ENCODE data around the gene CDK19. TPM values are rescaled to one million over a fixed set of nuclear protein-coding genes. Genes with fewer than 3 reads are reported as not detected.

The CDK19 gene
- total RNA-seq, 1 experiment from 2014 or later, result 7.0 TPM

GRCh38 chr6:110625883-110626282, 189.4 kb downstream of the CDK19 start:
- Histone ChIP-seq H2BK15ac (ENCODE audit: low read depth, low read length) (no peak overlapping the region), H3K27me3 (ENCODE audit: insufficient read depth, low read length) (no peaks in the 10 kb centered on the region), H3K27ac (ENCODE audit: insufficient read length, low read depth, low read length) (no peak overlapping the region), H3K4me1 (ENCODE audit: insufficient read depth, low read length) (no peaks in the 10 kb centered on the region), H2BK12ac (ENCODE audit: insufficient read length, low read depth, low read length) (no peak overlapping the region), H4K8ac (replicated peaks; ENCODE audit: insufficient read length, low read depth, low read length) (no peak overlapping the region), H4K20me1 (ENCODE audit: control insufficient read depth, insufficient read depth, insufficient read length) (no peaks in the 10 kb centered on the region), H3K4ac (ENCODE audit: low read depth, low read length) (no peak overlapping the region), H3K9ac (ENCODE audit: extremely low read depth, insufficient read length, low read length) (no peak overlapping the region), H2AFZ (ENCODE audit: low read length) (no peak overlapping the region), H4K5ac (ENCODE audit: insufficient read length, low read depth, low read length) (no peak overlapping the region), H2BK20ac (ENCODE audit: low read depth, low read length, poor library complexity, severe bottlenecking) (no peak overlapping the region), H2AK5ac (ENCODE audit: insufficient read length, low read length) (no peak overlapping the region), H3K23me2 (ENCODE audit: insufficient read length, low read depth, low read length, poor library complexity, severe bottlenecking) (no peaks in the 10 kb centered on the region), H4K91ac (ENCODE audit: insufficient read length, low read depth, low read length) (no peak overlapping the region), H3K79me1 (ENCODE audit: insufficient read depth, low read depth, low read length, poor library complexity, severe bottlenecking) (no peaks in the 10 kb centered on the region), H2BK5ac (ENCODE audit: insufficient read length, low read length) (no peak overlapping the region), H3K14ac (ENCODE audit: insufficient read depth, low read length) (no peak overlapping the region), H3K23ac (ENCODE audit: insufficient read length, low read depth, low read length) (no peak overlapping the region), H3K4me2 (ENCODE audit: insufficient read depth, insufficient read length, low read length) (no peak overlapping the region), H3K79me2 (ENCODE audit: insufficient read depth, low read length) (no peaks in the 10 kb centered on the region), H2BK120ac (ENCODE audit: low read depth, low read length, poor library complexity, severe bottlenecking) (no peak overlapping the region), H3K9me3 (ENCODE audit: control insufficient read depth, low read depth, low read length) (no peaks in the 10 kb centered on the region), H3K56ac (ENCODE audit: insufficient read length, low read depth, low read length) (no peak overlapping the region), H3K18ac (ENCODE audit: insufficient read length, low read depth, low read length) (no peak overlapping the region), H3T11ph (ENCODE audit: low read length) (no peak overlapping the region)
- H3K27ac Mint-ChIP-seq, result no peak overlapping the region; a peak in 1 of 7 replicates
- no CpG with 5 or more reads among the region's 2 CpGs for WGBS (ENCODE audit: extremely low coverage, insufficient read length, low lambda C conversion rate)
- H3K4me3 Mint-ChIP-seq, result no peak overlapping the region
- H3K27me3 Mint-ChIP-seq (ENCODE audit: low read depth), result no peaks in the 10 kb centered on the region
- peaks cover 0 to 14% (median 9%) of the 10 kb centered on the region in 3 experiments; a peak in 5 of 7 replicates for H3K36me3 Mint-ChIP-seq (ENCODE audit: insufficient read depth in 1 of 3, low read depth in 3 of 3)
- no peak for DNase-seq
- no peaks in the 10 kb centered on the region for H3K4me1 Mint-ChIP-seq
- no peaks in the 10 kb centered on the region for H3K9me3 Mint-ChIP-seq
- TF ChIP-seq, protein P1, sequence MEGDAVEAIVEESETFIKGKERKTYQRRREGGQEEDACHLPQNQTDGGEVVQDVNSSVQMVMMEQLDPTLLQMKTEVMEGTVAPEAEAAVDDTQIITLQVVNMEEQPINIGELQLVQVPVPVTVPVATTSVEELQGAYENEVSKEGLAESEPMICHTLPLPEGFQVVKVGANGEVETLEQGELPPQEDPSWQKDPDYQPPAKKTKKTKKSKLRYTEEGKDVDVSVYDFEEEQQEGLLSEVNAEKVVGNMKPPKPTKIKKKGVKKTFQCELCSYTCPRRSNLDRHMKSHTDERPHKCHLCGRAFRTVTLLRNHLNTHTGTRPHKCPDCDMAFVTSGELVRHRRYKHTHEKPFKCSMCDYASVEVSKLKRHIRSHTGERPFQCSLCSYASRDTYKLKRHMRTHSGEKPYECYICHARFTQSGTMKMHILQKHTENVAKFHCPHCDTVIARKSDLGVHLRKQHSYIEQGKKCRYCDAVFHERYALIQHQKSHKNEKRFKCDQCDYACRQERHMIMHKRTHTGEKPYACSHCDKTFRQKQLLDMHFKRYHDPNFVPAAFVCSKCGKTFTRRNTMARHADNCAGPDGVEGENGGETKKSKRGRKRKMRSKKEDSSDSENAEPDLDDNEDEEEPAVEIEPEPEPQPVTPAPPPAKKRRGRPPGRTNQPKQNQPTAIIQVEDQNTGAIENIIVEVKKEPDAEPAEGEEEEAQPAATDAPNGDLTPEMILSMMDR (conservative IDR thresholded peaks at IDR 0.05), result no peak

Measured in H9 (cell line).